ENCODE results near the gene PRKCA.

The PRKCA gene

DNA sequence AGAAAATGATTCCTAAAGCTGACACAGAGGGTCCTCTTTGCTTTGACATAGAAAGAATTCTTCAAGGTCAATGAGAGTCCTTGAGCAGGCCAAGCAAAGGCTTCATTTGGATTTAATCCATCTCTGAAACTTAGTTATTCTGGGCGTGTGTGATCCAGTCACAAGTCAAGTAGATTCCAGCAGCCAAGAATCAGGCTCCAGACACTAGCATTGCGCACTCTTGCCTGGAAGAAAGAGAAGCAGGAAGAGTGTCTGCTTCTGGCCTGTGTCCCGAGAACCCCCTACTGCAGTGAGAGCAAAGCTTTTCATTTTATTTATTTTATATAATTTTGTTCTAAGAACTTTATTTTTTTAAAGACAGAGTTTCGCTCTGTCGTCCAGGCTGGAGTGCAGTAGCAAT lies 444.3 kb downstream of the PRKCA start:
- no peak overlapping the region for H3K4me3 ChIP-seq (ENCODE audit: severe bottlenecking)
- ATAC-seq (ENCODE audit: low read depth) = no peak
- no peak overlapping the region for H3K27ac ChIP-seq (ENCODE audit: poor library complexity, severe bottlenecking)
- H3K4me1 ChIP-seq (ENCODE audit: insufficient read depth, poor library complexity, severe bottlenecking) = no peaks in the 10 kb centered on the region
- no peak for DNase-seq (ENCODE audit: low spot score)
- H3K9me3 ChIP-seq (ENCODE audit: severe bottlenecking) = no peaks in the 10 kb centered on the region
- TF ChIP-seq, protein P1, sequence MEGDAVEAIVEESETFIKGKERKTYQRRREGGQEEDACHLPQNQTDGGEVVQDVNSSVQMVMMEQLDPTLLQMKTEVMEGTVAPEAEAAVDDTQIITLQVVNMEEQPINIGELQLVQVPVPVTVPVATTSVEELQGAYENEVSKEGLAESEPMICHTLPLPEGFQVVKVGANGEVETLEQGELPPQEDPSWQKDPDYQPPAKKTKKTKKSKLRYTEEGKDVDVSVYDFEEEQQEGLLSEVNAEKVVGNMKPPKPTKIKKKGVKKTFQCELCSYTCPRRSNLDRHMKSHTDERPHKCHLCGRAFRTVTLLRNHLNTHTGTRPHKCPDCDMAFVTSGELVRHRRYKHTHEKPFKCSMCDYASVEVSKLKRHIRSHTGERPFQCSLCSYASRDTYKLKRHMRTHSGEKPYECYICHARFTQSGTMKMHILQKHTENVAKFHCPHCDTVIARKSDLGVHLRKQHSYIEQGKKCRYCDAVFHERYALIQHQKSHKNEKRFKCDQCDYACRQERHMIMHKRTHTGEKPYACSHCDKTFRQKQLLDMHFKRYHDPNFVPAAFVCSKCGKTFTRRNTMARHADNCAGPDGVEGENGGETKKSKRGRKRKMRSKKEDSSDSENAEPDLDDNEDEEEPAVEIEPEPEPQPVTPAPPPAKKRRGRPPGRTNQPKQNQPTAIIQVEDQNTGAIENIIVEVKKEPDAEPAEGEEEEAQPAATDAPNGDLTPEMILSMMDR (IDR thresholded peaks at IDR 0.05; ENCODE audit: poor library complexity, severe bottlenecking) = no peak
- H3K27me3 ChIP-seq (ENCODE audit: insufficient read depth, poor library complexity, severe bottlenecking) = no peaks in the 10 kb centered on the region
- no peaks in the 10 kb centered on the region for H3K36me3 ChIP-seq (ENCODE audit: low read depth)

DNA sequence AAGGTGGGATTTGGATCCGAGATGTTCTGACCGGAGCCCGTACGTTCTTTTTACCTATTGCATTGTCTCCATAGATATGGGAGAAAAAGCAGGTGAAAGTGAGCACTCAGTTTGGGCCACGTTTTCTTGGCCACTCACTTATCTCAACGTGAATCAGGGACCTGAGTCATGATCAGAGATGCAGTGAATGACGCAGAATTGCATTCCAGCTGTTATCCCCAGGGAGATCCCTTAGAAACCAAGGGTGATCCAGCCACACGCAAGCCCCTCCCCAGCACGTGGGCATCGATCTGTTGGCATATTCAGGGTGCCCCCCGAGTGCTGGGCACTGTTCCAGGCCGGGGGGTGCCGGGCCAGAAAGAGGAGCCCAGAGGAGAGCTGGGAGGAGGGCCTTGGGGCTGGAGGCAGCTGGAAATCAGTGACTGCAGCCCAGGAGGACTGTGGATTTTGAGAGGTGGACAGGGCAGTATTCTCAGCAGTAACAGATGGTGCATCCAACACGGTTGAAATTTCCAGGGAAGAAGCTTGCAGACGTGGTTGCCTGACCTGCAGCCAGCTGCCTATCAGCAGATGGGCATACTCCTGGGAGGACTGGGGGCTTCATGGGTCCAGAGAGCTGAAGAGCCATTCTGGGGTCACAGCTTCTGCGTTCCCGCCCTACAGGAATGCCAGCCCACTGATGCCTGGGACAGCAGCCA lies 445.3 kb downstream of the PRKCA start:
- Histone ChIP-seq H3K4me3 (ENCODE audit: severe bottlenecking) (no peak overlapping the region), H3K4me1 (ENCODE audit: insufficient read depth, poor library complexity, severe bottlenecking) (no peaks in the 10 kb centered on the region), H3K36me3 (ENCODE audit: low read depth) (no peaks in the 10 kb centered on the region), H3K9me3 (ENCODE audit: severe bottlenecking) (no peaks in the 10 kb centered on the region), H3K27me3 (ENCODE audit: insufficient read depth, poor library complexity, severe bottlenecking) (no peaks in the 10 kb centered on the region), H3K27ac (ENCODE audit: poor library complexity, severe bottlenecking) (no peak overlapping the region)
- DNase-seq (ENCODE audit: low spot score) (no peak), ATAC-seq (ENCODE audit: low read depth) (peak; percentile 82)
- TF ChIP-seq, protein P1 (IDR thresholded peaks at IDR 0.05; ENCODE audit: poor library complexity, severe bottlenecking) = no peak

DNA sequence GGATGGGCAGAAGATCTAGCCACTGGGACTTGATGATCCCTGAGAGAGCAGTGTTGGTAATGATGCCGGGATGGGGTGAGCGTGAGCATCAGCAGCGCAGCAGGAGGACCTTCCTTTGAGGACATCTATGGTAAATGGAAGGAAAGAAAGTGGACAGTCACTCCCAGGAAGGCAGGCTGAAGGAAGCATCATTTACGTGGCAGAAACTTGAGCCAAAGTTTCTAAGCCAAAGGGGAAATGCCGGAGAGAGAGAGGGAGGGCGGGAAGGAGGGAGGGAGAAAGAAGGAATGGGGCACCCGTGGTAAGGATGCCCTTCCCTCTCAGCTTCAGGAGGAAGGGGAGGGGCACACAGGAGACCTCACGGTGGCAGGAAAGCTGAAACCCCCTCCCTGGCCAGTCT lies 446.2 kb downstream of the PRKCA start:
- H3K27me3 ChIP-seq (ENCODE audit: insufficient read depth, poor library complexity, severe bottlenecking) = no peaks in the 10 kb centered on the region
- no peaks in the 10 kb centered on the region for H3K9me3 ChIP-seq (ENCODE audit: severe bottlenecking)
- H3K27ac ChIP-seq (ENCODE audit: poor library complexity, severe bottlenecking) = no peak overlapping the region
- no peak overlapping the region for H3K4me3 ChIP-seq (ENCODE audit: severe bottlenecking)
- H3K36me3 ChIP-seq (ENCODE audit: low read depth) = no peaks in the 10 kb centered on the region
- H3K4me1 ChIP-seq (ENCODE audit: insufficient read depth, poor library complexity, severe bottlenecking) = no peaks in the 10 kb centered on the region
- DNase-seq (ENCODE audit: low spot score) (no peak), ATAC-seq (ENCODE audit: low read depth) (no peak)
- TF ChIP-seq, protein P1 (IDR thresholded peaks at IDR 0.05; ENCODE audit: poor library complexity, severe bottlenecking) = no peak

DNA sequence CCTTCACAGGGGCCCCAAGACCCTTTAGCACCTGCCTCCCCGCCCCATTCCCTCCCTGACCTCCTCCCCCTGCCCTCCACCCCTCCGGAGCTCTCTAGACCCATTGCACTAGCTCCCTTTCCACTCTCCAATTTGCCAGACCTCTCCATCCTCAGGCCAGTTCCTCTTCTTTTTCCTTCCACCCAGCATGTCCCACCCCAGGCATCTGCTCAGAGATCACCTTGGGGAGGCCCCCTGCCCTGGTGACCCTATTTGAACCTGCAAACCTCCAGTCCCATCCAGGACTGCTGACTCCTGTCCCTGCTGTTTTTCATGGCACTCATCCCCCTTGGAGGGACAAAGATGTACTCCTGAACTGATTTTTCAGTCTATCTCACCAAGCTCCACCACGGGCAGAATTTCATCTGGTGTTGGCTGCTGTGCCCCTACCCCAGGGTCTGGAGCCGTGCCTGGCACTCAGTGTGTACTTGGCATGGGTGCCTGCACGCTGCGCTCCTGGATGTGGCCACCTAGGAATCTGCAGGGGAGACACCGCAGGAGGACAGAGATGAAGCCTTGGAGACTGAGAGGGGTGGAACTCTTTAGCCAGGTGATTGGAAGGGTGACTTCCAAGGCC lies 446.9 kb downstream of the PRKCA start:
- ATAC-seq (ENCODE audit: low read depth) (no peak), DNase-seq (ENCODE audit: low spot score) (no peak)
- Histone ChIP-seq H3K4me3 (ENCODE audit: severe bottlenecking) (no peak overlapping the region), H3K27me3 (ENCODE audit: insufficient read depth, poor library complexity, severe bottlenecking) (no peaks in the 10 kb centered on the region), H3K36me3 (ENCODE audit: low read depth) (no peaks in the 10 kb centered on the region), H3K9me3 (ENCODE audit: severe bottlenecking) (no peaks in the 10 kb centered on the region), H3K4me1 (ENCODE audit: insufficient read depth, poor library complexity, severe bottlenecking) (no peaks in the 10 kb centered on the region), H3K27ac (ENCODE audit: poor library complexity, severe bottlenecking) (no peak overlapping the region)
- TF ChIP-seq, protein P1 (IDR thresholded peaks at IDR 0.05; ENCODE audit: poor library complexity, severe bottlenecking) = no peak

DNA sequence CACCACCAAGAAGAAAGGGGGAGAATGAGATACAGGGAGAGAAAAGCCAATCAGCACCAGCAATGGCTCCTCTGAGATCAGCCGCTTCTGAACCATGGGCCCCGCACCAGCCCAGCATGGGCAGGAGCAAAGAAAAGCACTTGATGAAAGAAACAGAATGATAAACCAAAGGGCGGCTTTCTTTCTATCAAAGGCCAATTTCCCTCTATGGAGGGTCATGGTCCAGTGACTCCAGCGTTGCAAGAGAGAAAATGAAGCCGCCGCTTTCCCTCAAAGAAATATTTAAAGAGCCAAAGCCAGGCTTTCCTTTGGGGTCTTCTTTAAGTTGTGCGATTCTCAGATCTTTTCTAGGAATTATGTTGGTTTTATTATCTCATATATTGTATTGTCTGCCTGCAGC lies 447.7 kb downstream of the PRKCA start:
- Histone ChIP-seq H3K4me3 (ENCODE audit: severe bottlenecking) (no peak overlapping the region), H3K9me3 (ENCODE audit: severe bottlenecking) (no peaks in the 10 kb centered on the region), H3K4me1 (ENCODE audit: insufficient read depth, poor library complexity, severe bottlenecking) (peaks cover 4% of the 10 kb centered on the region), H3K36me3 (ENCODE audit: low read depth) (no peaks in the 10 kb centered on the region), H3K27ac (ENCODE audit: poor library complexity, severe bottlenecking) (no peak overlapping the region), H3K27me3 (ENCODE audit: insufficient read depth, poor library complexity, severe bottlenecking) (no peaks in the 10 kb centered on the region)
- TF ChIP-seq, protein P1 (IDR thresholded peaks at IDR 0.05; ENCODE audit: poor library complexity, severe bottlenecking) = no peak
- ATAC-seq (ENCODE audit: low read depth) = no peak
- DNase-seq (ENCODE audit: low spot score) = no peak

Measured in RWPE2 (cell line).